PC-3 (cell line): Measurements from ENCODE around the gene RASA2. TPM values are rescaled to one million over a fixed set of nuclear protein-coding genes. Genes with fewer than 3 reads are reported as not detected.

Source experiments
- ATAC-seq: fragments of 200-7000 bp; cut with Tn5 transposase; 2 replicates; pipeline ENCODE4 v1.9.1; 2020; ENCODE audit warnings: mild to moderate bottlenecking, moderate library complexity
- BruUV-seq: library from RNA; stranded (reverse); fragments of 400-500 nt; replicated peaks from 2 replicates; lab custom pipeline; 2021; lab: Mats Ljungman, UMichigan
- CTCF ChIA-PET: fragments of 300-600 bp; sonication (Branson Sonifier 250); formaldehyde crosslinking; loops from one replicate; lab custom pipeline; 2022; ENCODE audit warnings: antibody characterized with exemption; lab: Charles Lee
- POLR2A ChIA-PET: fragments of 300-600 bp; sonication (Branson Sonifier 250); formaldehyde crosslinking; loops from one replicate; lab custom pipeline; 2022; ENCODE audit warnings: antibody characterized with exemption; ENCODE audit not compliant: unreplicated experiment; lab: Charles Lee
- DNase-seq: peaks from one replicate; pipeline ENCODE4 v3.0.0-alpha.2; 2015
- H2AFZ ChIP-seq: fragments of 300-600 bp; sonication (generic); 2 replicates; pipeline ENCODE4 v1.6.0; 2016; ENCODE audit warnings: antibody characterized with exemption, low read length
- H3F3A ChIP-seq: fragments of 300-600 bp; sonication (generic); one replicate; pipeline ENCODE4 v1.6.0; 2017; ENCODE audit warnings: antibody characterized with exemption, low read length, control low read depth, mild to moderate bottlenecking; ENCODE audit not compliant: unreplicated experiment
- H3K27ac ChIP-seq: fragments of 300-600 bp; sonication (generic); 2 replicates; pipeline ENCODE4 v1.5.1; 2016; ENCODE audit warnings: mild to moderate bottlenecking, low read length
- H3K27me3 ChIP-seq: fragments of 300-600 bp; sonication (generic); 2 replicates; pipeline ENCODE4 v1.6.1; 2016; ENCODE audit warnings: low read length, mixed read lengths
- H3K36me3 ChIP-seq: fragments of 300-600 bp; sonication (generic); 2 replicates; pipeline ENCODE4 v1.6.1; 2016; ENCODE audit warnings: low read depth, mixed run types, low read length, mixed read lengths
- H3K4me1 ChIP-seq: fragments of 300-600 bp; sonication (generic); 2 replicates; pipeline ENCODE4 v1.5.1; 2016; ENCODE audit warnings: low read length; ENCODE audit not compliant: insufficient read depth
- H3K4me2 ChIP-seq: fragments of 300-600 bp; sonication (generic); 2 replicates; pipeline ENCODE4 v1.6.0; 2016; ENCODE audit warnings: low read length
- H3K4me3 ChIP-seq: fragments of 300-600 bp; sonication (generic); 2 replicates; pipeline ENCODE4 v1.5.1; 2016; ENCODE audit warnings: mild to moderate bottlenecking, low read length, mixed read lengths
- H3K79me2 ChIP-seq: fragments of 300-600 bp; sonication (generic); 2 replicates; pipeline ENCODE4 v1.6.1; 2017; ENCODE audit warnings: low read length, mixed read lengths
- H3K9ac ChIP-seq: fragments of 300-600 bp; sonication (generic); 2 replicates; pipeline ENCODE4 v1.6.0; 2016; ENCODE audit warnings: mild to moderate bottlenecking, low read length
- H3K9me2 ChIP-seq: fragments of 300-600 bp; sonication (generic); replicated peaks from 2 replicates; pipeline ENCODE4 v1.6.1; 2016; ENCODE audit warnings: mixed run types, low read length, mixed read lengths
- H3K9me3 ChIP-seq: fragments of 300-600 bp; sonication (generic); 2 replicates; pipeline ENCODE4 v1.6.1; 2016; ENCODE audit warnings: low read length, mixed read lengths
- H4K20me1 ChIP-seq: fragments of 300-600 bp; sonication (generic); 2 replicates; pipeline ENCODE4 v1.6.1; 2016; ENCODE audit warnings: low read length, mixed read lengths
- EZH2 ChIP-seq: fragments of 300-600 bp; sonication (generic); IDR thresholded peaks from one replicate; pipeline ENCODE4 v1.6.1; 2017; ENCODE audit warnings: antibody characterized with exemption, mild to moderate bottlenecking, low read length; ENCODE audit not compliant: unreplicated experiment
- EZH2phosphoT487 ChIP-seq: fragments of 300-600 bp; sonication (generic); IDR thresholded peaks from 2 replicates; pipeline ENCODE4 v1.6.1; 2018; ENCODE audit warnings: mild to moderate bottlenecking, antibody characterized with exemption, low read length, borderline replicate concordance
- intact Hi-C: fragments of 100-400 bp; cut with micrococcal nuclease; formaldehyde crosslinking; loops from 2 replicates; pipeline ENCODE4 v1.9.0; 2023
- total RNA-seq: library from RNA; depleted of rRNA; stranded (reverse); fragments of >200 nt; gene quantifications from 2 replicates; pipeline ENCODE4 v1.2.3, GENCODE V29; 2014
- TF ChIP-seq, protein P1 (sequence below): fragments of 300-600 bp; sonication (generic); conservative IDR thresholded peaks from 2 replicates; pipeline ENCODE4 v1.5.1; 2017; ENCODE audit warnings: antibody characterized with exemption, low read depth, mild to moderate bottlenecking, low read length

The RASA2 gene
- total RNA-seq, 1 experiment from 2014 or later = 3.7 TPM

DNA sequence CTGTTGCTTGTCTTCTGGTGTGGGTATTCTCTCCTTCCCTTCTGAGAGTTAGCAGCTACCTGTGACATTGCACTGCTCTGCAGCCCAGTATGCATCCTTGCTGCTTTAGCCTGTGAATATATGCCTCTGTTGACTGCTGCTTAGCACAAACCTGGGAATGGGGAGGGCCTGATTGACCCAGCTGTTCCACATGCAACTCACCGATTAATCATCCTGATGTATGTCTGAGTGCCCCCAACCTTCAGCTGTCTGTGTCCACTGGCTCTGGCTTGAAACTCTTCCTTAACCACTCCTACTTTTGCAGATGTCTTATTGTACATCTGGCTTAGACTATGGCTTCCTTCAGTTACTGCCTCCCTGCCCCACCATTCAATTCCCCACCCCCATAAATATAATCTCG, 119.1 kb downstream of the RASA2 start:
- H4K20me1 ChIP-seq = no peaks in the 10 kb centered on the region
- intact Hi-C loops = no loop called here
- H3F3A ChIP-seq = no peaks in the 10 kb centered on the region
- POLR2A ChIA-PET = no interaction called here
- no peaks in the 10 kb centered on the region for H3K9me3 ChIP-seq
- no peaks in the 10 kb centered on the region for H3K4me1 ChIP-seq
- no peak overlapping the region for H3K27ac ChIP-seq
- H3K79me2 ChIP-seq = no peaks in the 10 kb centered on the region
- no peak overlapping the region for H3K4me2 ChIP-seq
- DNase-seq (no peak), ATAC-seq (no peak)
- no TSS peak for BruUV-seq
- no peak overlapping the region for H3K4me3 ChIP-seq
- TF ChIP-seq EZH2 (no peak), EZH2phosphoT487 (no peak)
- TF ChIP-seq, protein P1, sequence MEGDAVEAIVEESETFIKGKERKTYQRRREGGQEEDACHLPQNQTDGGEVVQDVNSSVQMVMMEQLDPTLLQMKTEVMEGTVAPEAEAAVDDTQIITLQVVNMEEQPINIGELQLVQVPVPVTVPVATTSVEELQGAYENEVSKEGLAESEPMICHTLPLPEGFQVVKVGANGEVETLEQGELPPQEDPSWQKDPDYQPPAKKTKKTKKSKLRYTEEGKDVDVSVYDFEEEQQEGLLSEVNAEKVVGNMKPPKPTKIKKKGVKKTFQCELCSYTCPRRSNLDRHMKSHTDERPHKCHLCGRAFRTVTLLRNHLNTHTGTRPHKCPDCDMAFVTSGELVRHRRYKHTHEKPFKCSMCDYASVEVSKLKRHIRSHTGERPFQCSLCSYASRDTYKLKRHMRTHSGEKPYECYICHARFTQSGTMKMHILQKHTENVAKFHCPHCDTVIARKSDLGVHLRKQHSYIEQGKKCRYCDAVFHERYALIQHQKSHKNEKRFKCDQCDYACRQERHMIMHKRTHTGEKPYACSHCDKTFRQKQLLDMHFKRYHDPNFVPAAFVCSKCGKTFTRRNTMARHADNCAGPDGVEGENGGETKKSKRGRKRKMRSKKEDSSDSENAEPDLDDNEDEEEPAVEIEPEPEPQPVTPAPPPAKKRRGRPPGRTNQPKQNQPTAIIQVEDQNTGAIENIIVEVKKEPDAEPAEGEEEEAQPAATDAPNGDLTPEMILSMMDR = no peak
- CTCF ChIA-PET = no interaction called here
- H3K9ac ChIP-seq = no peak overlapping the region
- H2AFZ ChIP-seq = no peak overlapping the region
- H3K9me2 ChIP-seq = no peaks in the 10 kb centered on the region
- no peaks in the 10 kb centered on the region for H3K27me3 ChIP-seq
- no peaks in the 10 kb centered on the region; the same call in none of the 2 replicates for H3K36me3 ChIP-seq

DNA sequence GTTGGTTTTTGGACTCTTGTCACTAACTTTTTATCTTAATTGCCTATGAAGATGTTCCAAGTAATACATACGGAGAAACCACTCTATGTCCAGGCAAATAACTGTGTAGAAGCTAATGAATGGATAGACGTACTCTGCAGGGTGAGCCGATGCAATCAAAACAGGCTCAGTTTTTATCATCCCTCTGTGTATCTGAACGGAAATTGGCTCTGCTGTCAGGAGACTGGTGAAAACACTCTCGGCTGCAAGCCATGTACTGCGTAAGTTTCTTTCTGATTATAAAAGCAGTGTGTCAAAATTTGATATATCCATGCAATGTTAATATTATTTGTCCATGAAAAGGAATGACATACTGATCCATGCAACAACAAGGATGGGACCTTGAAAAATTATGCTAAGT, 121.6 kb downstream of the RASA2 start:
- no peaks in the 10 kb centered on the region for H4K20me1 ChIP-seq
- no peaks in the 10 kb centered on the region for H3K27me3 ChIP-seq
- no peak overlapping the region for H3K27ac ChIP-seq
- H3K4me1 ChIP-seq = no peaks in the 10 kb centered on the region
- no peak overlapping the region for H3K9ac ChIP-seq
- CTCF ChIA-PET = no interaction called here
- H3K79me2 ChIP-seq = no peaks in the 10 kb centered on the region
- H3F3A ChIP-seq = no peaks in the 10 kb centered on the region
- DNase-seq (no peak), ATAC-seq (no peak)
- BruUV-seq = no TSS peak
- H3K4me3 ChIP-seq = no peak overlapping the region
- H3K4me2 ChIP-seq = no peak overlapping the region
- H3K9me2 ChIP-seq = no peaks in the 10 kb centered on the region
- intact Hi-C loops = no loop called here
- H2AFZ ChIP-seq = no peak overlapping the region
- TF ChIP-seq, protein P1 = no peak
- TF ChIP-seq EZH2 (no peak), EZH2phosphoT487 (no peak)
- no peaks in the 10 kb centered on the region; the same call in 1 of the 2 replicates for H3K36me3 ChIP-seq
- POLR2A ChIA-PET = no interaction called here
- no peaks in the 10 kb centered on the region for H3K9me3 ChIP-seq

GRCh38 chr3:141610939-141611338, 124.1 kb downstream of the RASA2 start:
- Histone ChIP-seq H3K4me1 (no peaks in the 10 kb centered on the region), H3K9ac (no peak overlapping the region), H3K27me3 (no peaks in the 10 kb centered on the region), H3K79me2 (no peaks in the 10 kb centered on the region), H3K4me3 (no peak overlapping the region), H3F3A (no peaks in the 10 kb centered on the region), H3K36me3 (no peaks in the 10 kb centered on the region; the same call in 1 of the 2 replicates), H2AFZ (no peak overlapping the region), H4K20me1 (no peaks in the 10 kb centered on the region), H3K27ac (no peak overlapping the region), H3K9me3 (no peaks in the 10 kb centered on the region), H3K9me2 (no peaks in the 10 kb centered on the region), H3K4me2 (no peak overlapping the region)
- no peak for DNase-seq
- intact Hi-C loops = no loop called here
- POLR2A ChIA-PET = no interaction called here
- ATAC-seq = no peak
- CTCF ChIA-PET = no interaction called here
- no peak for TF ChIP-seq EZH2
- BruUV-seq = no TSS peak
